HG02610 (cell line): ENCODE data around the gene NCK1.
A peak's percentile ranks its signal among the peaks of the same experiment; 100 is the strongest.
"Not testable (repeated sequence)": the region's sequence is repeated elsewhere in the genome, so short reads cannot be mapped to it uniquely, and the experiment has no call there.

Source experiments
- ATAC-seq: cut with Tn5 transposase; IDR thresholded peaks from one replicate; pipeline ENCODE4 v1.9.1; 2021; ENCODE audit warnings: mild to moderate bottlenecking, moderate library complexity; ENCODE audit not compliant: unreplicated experiment

The NCK1 gene

DNA sequence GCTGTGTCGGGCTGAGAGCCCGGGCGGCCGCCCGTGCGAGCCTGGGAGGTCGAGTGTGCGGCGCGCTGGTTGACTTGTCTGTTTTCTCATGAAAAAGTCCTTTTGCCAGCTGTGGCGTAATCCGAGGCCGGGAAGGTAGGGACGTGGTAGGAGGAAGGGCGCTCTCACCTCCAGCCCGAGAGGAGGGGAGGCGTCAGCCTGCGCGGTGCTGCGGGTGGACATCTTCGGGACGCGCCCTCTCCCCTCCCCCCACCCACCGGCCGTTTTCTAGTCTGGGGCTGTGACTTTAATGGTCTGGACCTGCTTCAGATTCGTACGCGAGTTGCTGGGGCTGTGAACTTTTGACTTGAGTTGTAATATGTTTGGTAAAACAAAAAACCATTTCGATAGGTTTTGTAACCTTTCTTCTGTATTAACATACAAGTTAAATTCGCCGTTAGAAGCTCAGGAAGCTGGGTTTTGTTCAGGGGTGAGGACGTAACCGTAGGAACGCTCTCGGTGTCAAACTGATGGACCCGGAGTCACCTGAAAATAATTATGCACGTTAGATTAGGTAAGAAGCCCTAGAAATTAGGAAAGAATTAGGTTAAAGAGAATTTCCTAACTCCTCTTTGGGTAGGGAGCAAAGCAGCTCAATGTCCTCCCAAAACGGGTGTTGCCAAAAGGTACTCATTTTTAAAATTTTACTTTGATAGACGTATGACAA, 762 bp downstream of the NCK1 start:
- ATAC-seq: peak; percentile 15

DNA sequence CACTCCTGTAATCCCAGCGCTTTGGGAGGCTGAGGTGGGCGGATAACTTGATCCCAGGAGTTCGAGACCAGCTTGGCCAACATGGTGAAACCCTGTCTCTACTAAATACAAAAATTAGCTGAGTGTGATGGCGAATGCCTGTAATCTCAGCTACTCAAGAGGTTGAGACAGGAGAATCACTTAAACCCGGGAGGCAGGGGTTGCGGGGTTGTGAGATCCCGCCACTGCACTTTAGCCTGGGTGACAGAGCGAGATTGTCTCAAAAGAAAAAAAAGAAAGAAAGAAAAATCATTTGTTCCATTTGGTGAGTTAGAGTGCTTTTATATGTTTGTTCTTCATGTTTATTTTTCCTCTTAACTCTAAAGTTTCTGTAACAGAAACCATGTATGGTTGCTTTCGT, 7.3 kb downstream of the NCK1 start:
- no peak for ATAC-seq

DNA sequence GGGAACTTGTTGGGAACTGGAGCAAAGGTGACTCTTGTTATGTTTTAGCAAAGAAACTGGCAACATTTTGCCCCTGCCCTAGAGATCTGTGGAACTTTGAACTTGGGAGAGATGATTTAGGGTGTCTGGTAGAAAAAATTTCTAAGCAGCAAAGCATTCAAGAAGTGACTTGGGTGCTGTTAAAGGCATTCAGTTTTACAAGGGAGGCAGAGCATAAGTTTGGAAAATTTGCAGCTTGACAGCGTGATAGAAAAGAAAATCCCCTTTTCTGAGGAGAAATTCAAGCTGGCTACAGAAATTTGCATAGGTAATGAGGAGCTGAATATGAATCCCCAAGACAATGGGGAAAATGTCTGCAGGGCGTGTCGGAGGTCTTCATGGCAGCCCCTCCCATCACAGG, 10.2 kb downstream of the NCK1 start:
- ATAC-seq: not testable (repeated sequence)

GRCh38 chr3:136879510-136879909, 17.5 kb downstream of the NCK1 start:
- ATAC-seq: not testable (repeated sequence)

GRCh38 chr3:136882571-136882970, 20.6 kb downstream of the NCK1 start:
- no peak for ATAC-seq

GRCh38 chr3:136883967-136884720, 22.1 kb downstream of the NCK1 start:
- no peak for ATAC-seq

DNA sequence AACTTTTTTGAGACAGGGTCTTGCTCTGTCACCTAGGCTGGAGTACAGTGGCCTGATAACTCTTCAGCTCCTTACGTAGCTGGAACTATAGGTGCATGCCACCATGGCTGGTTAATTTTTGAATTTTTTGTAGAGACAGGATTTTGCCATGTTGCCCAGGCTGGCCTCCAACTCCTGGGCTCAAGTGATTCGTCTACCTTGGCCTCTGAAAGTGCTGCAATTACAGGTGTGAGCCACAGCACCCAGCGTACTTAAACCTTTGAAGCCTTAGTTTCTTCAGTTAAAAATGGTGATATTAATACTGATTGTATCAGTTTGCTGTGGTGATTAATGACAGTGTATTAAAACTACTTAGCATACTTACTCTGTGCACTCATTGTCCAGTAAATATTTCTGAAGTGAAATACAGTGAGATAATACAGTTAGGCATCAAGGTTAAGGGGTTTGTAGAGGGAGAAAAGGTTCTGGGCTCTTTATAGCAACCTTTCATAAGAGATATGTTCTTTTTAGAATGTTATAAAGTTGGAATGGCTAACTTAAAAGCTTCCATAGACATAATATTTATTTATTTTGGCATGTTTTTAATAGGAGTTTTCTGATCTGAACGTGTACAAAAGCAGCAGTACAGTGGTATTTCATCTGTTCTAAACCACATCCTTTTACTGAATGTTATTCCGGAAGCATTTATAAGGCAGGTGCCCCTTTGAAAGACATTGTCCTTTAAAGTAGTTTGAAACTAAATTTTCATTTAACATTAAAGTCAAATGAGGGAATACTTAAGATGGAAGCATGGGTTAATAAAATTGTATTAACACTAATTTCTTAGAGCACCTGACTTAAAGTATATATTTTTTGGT, 23.6 kb downstream of the NCK1 start:
- ATAC-seq: no peak

DNA sequence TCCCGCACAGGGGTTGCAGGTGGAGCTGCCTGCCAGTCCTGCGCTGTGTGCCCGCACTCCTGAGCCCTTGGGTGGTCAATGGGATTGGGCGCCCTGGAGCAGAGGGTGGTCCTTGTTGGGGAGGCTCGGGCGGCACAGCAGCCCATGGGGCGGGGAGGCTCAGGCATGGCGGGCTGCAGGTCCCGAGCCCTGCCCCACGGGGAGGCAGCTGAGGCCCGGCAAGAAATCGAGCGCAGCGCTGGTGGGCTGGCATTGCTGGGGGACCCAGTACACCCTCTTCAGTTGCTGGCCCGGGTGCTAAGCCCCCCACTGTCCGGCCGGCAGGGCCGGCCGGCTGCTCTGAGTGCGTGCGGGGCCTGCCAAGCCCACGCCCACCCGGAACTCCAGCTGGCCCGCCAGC, 27.9 kb downstream of the NCK1 start:
- ATAC-seq: no peak

DNA sequence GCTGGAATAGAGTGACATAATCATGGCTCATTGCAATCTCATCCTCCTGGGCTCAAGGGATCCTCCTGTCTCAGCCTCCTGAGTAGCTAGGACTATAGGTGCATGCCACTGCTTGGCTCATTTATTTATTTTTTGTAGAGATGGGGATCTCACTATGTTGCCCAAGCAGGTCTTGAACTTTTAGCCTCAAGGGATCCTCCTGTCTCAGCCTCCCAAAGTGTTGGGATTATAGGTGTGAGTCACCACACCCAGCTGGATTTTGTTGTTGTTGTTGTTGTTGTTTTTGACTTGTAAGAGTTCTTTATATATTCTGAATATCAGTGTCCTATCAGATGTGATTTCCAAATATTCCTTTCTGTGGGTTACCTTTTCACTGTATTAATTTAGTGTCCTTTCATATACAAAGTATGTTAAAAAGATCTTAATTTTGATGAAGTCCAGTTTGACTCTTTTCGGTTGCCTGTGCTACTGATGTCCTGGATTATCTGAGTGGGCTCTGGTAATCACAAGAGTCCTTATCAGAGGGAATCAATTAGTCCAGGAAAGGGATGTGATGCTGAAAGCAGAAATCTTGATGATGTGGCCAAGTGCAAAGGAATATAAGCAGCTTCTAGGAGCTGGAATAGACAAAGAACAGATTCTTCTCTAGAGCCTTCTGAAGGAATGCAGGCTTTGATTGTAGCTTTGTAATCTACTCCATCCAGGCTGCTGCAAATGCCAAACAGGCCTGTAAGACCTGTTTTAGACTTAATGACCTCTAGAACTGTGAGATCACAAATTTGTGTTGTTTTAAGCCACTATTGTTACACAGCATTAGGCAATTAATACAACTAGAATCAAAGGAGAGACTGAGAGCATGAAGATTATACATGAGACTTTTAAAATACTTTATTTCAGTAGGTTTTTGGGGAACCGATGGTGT, 30.2 kb downstream of the NCK1 start:
- ATAC-seq: no peak

DNA sequence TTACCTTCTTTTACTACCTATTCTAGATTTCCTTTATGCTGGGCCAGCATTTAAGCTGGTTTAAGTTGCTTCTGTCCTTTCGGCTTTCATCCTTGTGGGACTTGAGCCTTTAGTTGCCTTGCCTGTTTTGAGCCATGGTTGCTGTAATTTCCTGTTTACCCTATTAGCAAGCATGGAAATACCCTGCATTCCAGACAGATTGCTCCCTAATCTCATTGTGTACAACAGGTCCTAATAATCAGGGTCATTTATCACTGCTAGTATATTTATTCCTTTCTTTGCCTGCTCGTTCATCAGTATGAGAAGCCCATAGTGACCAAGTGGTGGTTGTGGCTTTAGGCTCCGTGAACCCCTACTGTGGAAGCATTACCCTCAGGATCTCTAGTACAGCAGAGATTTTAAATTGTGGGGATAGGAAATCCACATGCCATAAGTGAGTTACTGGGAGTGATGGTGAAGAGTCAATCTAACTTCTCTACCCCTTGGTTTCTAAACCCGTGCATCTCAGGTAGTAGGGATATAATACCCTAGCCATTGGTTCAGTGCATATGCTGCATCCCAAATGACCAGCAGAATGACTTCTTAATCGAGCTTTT, 31.9 kb downstream of the NCK1 start:
- ATAC-seq: no peak

DNA sequence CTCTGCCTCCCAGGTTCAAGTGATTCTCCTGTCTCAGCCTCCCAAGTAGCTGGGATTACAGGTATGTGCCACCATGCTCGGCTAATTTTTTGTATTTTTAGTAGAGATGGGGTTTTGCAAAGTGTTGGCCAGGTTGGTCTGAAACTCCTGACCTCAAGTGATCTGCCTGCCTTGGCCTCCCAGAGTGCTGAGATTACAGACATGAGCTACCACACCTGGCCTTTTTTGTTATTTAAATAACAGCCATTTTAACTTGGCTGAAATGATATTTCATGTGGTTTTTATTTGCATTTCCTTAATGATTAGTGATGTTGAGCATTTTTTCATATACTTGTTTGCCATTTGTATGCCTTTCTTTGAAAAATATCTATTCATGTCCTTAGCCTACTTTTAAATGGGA, 35.2 kb downstream of the NCK1 start:
- not testable (repeated sequence) for ATAC-seq

- no peak for ATAC-seq
These were observed 36.5 kb downstream of the NCK1 start for GRCh38 chr3:136898549-136898948.

DNA sequence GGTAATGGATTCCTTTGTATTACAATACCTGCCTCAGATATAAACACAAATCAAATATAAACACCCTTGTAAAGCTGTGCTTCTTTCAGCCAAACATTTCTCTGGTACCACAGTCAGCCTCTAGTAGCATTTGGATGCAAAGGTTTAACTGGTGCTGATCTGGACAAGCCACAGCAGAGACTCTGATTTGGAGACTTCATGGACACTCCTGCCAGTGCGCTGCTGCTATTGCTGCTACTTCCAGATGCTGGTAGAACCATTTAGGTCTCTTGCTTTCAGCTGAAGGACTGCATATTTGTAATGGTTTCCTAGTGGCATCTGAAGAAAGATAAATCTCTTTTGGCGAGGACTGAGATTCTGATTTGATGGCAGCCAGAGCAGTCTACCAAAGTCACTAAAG, 36.9 kb downstream of the NCK1 start:
- no peak for ATAC-seq

GRCh38 chr3:136899622-136900158, 37.7 kb downstream of the NCK1 start:
- no peak for ATAC-seq

- not testable (repeated sequence) for ATAC-seq
These were observed 38.7 kb downstream of the NCK1 start for GRCh38 chr3:136900694-136901093.

DNA sequence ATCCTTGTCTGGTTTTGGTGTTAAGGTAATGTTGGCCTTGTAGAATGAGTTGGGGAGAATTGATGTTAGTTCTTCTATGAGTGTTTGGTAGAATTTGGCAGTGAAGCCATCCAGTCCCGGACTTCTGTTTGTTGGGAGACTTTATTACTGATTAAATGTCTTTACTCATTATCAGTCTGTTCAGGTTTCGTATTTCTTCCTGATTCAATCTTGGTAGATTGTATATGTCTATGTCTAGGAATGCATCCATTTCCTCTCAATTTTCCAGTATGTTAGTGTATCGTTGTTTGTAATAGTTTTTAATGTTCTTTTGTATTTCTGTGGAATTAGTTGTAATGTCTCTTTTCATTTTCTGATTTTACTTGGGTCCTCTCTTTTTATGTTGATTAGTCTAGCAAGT, 39.4 kb downstream of the NCK1 start:
- no peak for ATAC-seq

GRCh38 chr3:136902530-136902929, 40.5 kb downstream of the NCK1 start:
- not testable (repeated sequence) for ATAC-seq

DNA sequence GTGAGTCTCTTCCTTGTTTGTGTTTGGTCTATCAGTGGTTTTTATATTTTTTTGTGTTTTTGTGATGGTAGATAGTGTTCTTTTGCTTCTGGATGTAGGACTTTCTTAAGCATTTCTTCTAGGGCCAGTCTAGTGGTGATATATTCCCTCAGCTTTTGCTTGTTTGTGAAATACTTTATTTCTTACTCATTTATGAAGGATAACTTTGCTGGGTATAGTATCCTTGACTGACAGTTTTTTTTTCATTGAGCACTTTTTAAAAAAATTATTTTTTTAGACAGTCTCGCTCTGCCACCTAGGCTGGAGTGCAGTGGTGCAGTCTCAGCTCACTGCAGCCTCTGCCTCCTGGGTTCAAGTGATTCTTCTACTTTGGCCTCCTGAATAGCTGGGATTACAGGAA, 41.9 kb downstream of the NCK1 start:
- no peak for ATAC-seq

DNA sequence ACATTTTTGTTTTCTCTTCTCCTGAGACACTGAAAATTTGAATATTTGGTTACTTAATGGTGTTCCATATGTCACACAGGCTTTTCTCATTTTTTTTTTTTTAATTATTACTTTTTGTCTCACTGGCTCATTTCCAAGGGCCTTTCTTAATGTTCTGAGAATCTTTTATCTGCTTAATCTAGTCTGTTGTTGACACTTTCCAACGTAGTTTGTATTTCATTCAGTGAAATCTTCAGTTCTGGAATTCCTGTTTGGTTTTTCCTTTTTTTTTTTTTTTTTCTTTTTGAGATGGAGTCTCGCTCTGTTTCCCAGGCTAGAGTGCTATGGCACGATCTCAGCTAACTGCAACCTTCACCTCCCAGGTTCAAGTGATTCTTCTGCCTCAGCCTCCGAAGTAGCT, 42.7 kb downstream of the NCK1 start:
- no peak for ATAC-seq

DNA sequence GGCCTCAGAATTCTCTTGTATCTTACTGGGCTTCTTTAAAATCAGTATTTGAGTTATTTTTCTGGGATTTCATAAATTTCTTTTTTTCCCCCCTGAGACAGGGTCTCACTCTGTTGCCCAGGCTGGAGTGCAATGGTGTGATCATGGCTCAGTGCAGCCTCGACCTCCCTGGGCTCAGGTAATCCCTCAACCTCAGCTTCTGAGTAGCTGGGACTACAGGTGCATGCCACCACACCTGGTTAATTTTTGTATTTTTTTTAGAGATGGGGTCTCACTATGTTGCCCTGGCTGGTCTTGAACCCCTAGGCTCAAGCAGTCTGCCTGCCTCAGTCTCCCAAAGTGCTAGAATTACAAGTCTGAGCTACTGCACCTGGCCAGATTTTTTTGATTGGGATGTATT, 43.5 kb downstream of the NCK1 start:
- no peak for ATAC-seq
